Fibroblast of lung (primary cell): ENCODE measurements around the gene DHCR24. TPM values are rescaled to one million over a fixed set of nuclear protein-coding genes. Genes with fewer than 3 reads are reported as not detected.

Experiments used
- DNase-seq, 2 donors: peaks; one replicate each; pipeline versions ENCODE4 v3.0.0 to v3.0.0-alpha.2; 2010; ENCODE audit warnings: low read depth in 2 of 2
- H2AFZ ChIP-seq: 2 replicates; pipeline ENCODE4 v1.5.1; 2012; ENCODE audit warnings: low read length, control low read depth, inconsistent platforms
- H3K27ac ChIP-seq: 2 replicates; pipeline ENCODE4 v1.5.1; 2011; ENCODE audit warnings: low read length, control low read depth; ENCODE audit not compliant: insufficient read depth
- H3K27me3 ChIP-seq: 2 replicates; pipeline ENCODE4 v1.5.1; 2011; ENCODE audit warnings: mild to moderate bottlenecking, low read length; ENCODE audit not compliant: control insufficient read depth, insufficient read depth
- H3K36me3 ChIP-seq: 2 replicates; pipeline ENCODE4 v1.5.1; 2011; ENCODE audit warnings: low read length; ENCODE audit not compliant: control insufficient read depth, insufficient read depth
- H3K4me1 ChIP-seq: 2 replicates; pipeline ENCODE4 v1.5.1; 2011; ENCODE audit warnings: low read length; ENCODE audit not compliant: control insufficient read depth, insufficient read depth; ENCODE audit errors: extremely low read depth
- H3K4me2 ChIP-seq: 2 replicates; pipeline ENCODE4 v1.5.1; 2011; ENCODE audit warnings: low read length, control low read depth; ENCODE audit not compliant: insufficient read depth; ENCODE audit errors: extremely low read depth
- H3K4me3 ChIP-seq, 4 experiments: fragments of 200-600 bp in 1 of 4; sonication (generic) in 1 of 4; replicated peaks in 1 of 4; 2 replicates each; pipeline ENCODE4 v1.5.1; 2011 to 2016; ENCODE audit warnings: low read length in 4 of 4, low read depth in 3 of 4, mild to moderate bottlenecking in 3 of 4, control low read depth in 2 of 4, inconsistent platforms in 1 of 4, mixed read lengths in 1 of 4; ENCODE audit not compliant: insufficient read depth in 1 of 4; ENCODE audit errors: control extremely low read depth in 1 of 4
- H3K79me2 ChIP-seq: 2 replicates; pipeline ENCODE4 v1.5.1; 2012; ENCODE audit warnings: mild to moderate bottlenecking, low read length, inconsistent platforms; ENCODE audit not compliant: control insufficient read depth, insufficient read depth
- H3K9ac ChIP-seq: 2 replicates; pipeline ENCODE4 v1.5.1; 2011; ENCODE audit warnings: mild to moderate bottlenecking, low read length, control low read depth; ENCODE audit not compliant: insufficient read depth
- H3K9me3 ChIP-seq: 2 replicates; pipeline ENCODE4 v1.5.1; 2012; ENCODE audit warnings: low read depth, low read length; ENCODE audit not compliant: control insufficient read depth, insufficient read depth
- H4K20me1 ChIP-seq: 2 replicates; pipeline ENCODE4 v1.5.1; 2011; ENCODE audit warnings: low read length; ENCODE audit not compliant: control insufficient read depth, insufficient read depth; ENCODE audit errors: extremely low read depth
- CTCF ChIP-seq, 2 donors: IDR thresholded peaks in 1 of 2; conservative IDR thresholded peaks in 1 of 2; 1 replicate in 1 of 2; 2 replicates in 1 of 2; pipeline ENCODE4 v1.5.1; 2011 to 2012; ENCODE audit warnings: low read length in 2 of 2, control low read depth in 1 of 2, inconsistent platforms in 1 of 2, low read depth in 1 of 2, mild to moderate bottlenecking in 1 of 2
- EZH2 ChIP-seq: IDR thresholded peaks from 2 replicates; pipeline ENCODE4 v1.5.1; 2012; ENCODE audit warnings: low read length, control low read depth, mild to moderate bottlenecking; ENCODE audit errors: missing control alignments
- polyA plus RNA-seq, 2 donors: library from polyadenylated mRNA; depleted of rRNA in 1 of 2; stranded (reverse) in 1 of 2; unstranded in 1 of 2; fragments of >200 nt; gene quantifications; 2 replicates each; pipeline ENCODE4 v1.2.1, GENCODE V29; 2011 to 2012; ENCODE audit warnings: missing spikeins in 1 of 2
- total RNA-seq: library from RNA; depleted of rRNA; stranded (reverse); fragments of >200 nt; gene quantifications from 2 replicates; pipeline ENCODE4 v1.2.1, GENCODE V29; 2014

DHCR24 gene
- total and polyA plus RNA-seq, 2 donors (not counting 1 experiment from before 2014, with no cell fraction given): 217 to 329 TPM

GRCh38 chr1:54889132-54889725 is 2.2 kb upstream of the DHCR24 start:
- no peaks in the 10 kb centered on the region for H4K20me1 ChIP-seq
- TF ChIP-seq CTCF (conservative IDR thresholded peaks at IDR 0.05 in 1 of 2, IDR thresholded peaks at IDR 0.05 in 1 of 2; ENCODE audit: low read depth in 1 of 2, low read length in 2 of 2) (no peak), EZH2 (no peak)
- H3K79me2 ChIP-seq: peaks cover 25% of the 10 kb centered on the region
- no peaks in the 10 kb centered on the region for H3K36me3 ChIP-seq
- DNase-seq: no peak
- no peak overlapping the region for H3K9ac ChIP-seq
- H3K4me2 ChIP-seq: no peak overlapping the region
- no peaks in the 10 kb centered on the region for H3K27me3 ChIP-seq
- peaks cover 9% of the 10 kb centered on the region for H3K4me1 ChIP-seq
- no peak overlapping the region for H3K4me3 ChIP-seq
- no peak overlapping the region for H2AFZ ChIP-seq
- H3K27ac ChIP-seq: no peak overlapping the region
- no peaks in the 10 kb centered on the region for H3K9me3 ChIP-seq

- H3K4me3 ChIP-seq: peak overlapping the region in 3 of 4 experiments; percentile 70 to 93 (median 89)
- no peaks in the 10 kb centered on the region for H3K9me3 ChIP-seq
- TF ChIP-seq CTCF (conservative IDR thresholded peaks at IDR 0.05 in 1 of 2, IDR thresholded peaks at IDR 0.05 in 1 of 2; ENCODE audit: low read depth in 1 of 2, low read length in 2 of 2) (no peak), EZH2 (no peak)
- no peak for DNase-seq
- peaks cover 31% of the 10 kb centered on the region for H3K79me2 ChIP-seq
- H3K4me1 ChIP-seq: peaks cover 15% of the 10 kb centered on the region
- H3K27ac ChIP-seq: no peak overlapping the region
- no peak overlapping the region for H2AFZ ChIP-seq
- no peak overlapping the region for H3K9ac ChIP-seq
- H3K36me3 ChIP-seq: peaks cover 4% of the 10 kb centered on the region
- H4K20me1 ChIP-seq: no peaks in the 10 kb centered on the region
- H3K4me2 ChIP-seq: no peak overlapping the region
- H3K27me3 ChIP-seq: no peaks in the 10 kb centered on the region
Observed at GRCh38 chr1:54888080-54888733, 1.2 kb upstream of the DHCR24 start.

- no peak for DNase-seq
- H3K36me3 ChIP-seq: peaks cover 5% of the 10 kb centered on the region
- H3K27ac ChIP-seq: peak overlapping the region; percentile 65
- no peak overlapping the region for H3K9ac ChIP-seq
- H3K4me1 ChIP-seq: peaks cover 15% of the 10 kb centered on the region
- H3K9me3 ChIP-seq: no peaks in the 10 kb centered on the region
- no peak for TF ChIP-seq CTCF (conservative IDR thresholded peaks at IDR 0.05 in 1 of 2, IDR thresholded peaks at IDR 0.05 in 1 of 2; ENCODE audit: low read depth in 1 of 2, low read length in 2 of 2)
- H3K4me3 ChIP-seq: peak overlapping the region; percentile 70 to 96 (median 91)
- peak overlapping the region; percentile 73 for H2AFZ ChIP-seq
- no peaks in the 10 kb centered on the region for H3K27me3 ChIP-seq
- peaks cover 34% of the 10 kb centered on the region for H3K79me2 ChIP-seq
- H3K4me2 ChIP-seq: peak overlapping the region; percentile 84
- H4K20me1 ChIP-seq: no peaks in the 10 kb centered on the region
Observed at GRCh38 chr1:54887665-54888071, 673 bp upstream of the DHCR24 start.
